HG03280 (cell line): ENCODE results near the gene MYCN.

Experiments used
- ATAC-seq: cut with Tn5 transposase; IDR thresholded peaks from one replicate; pipeline ENCODE4 v1.9.1; 2021; ENCODE audit warnings: mild to moderate bottlenecking, moderate library complexity; ENCODE audit not compliant: unreplicated experiment

The MYCN gene

DNA sequence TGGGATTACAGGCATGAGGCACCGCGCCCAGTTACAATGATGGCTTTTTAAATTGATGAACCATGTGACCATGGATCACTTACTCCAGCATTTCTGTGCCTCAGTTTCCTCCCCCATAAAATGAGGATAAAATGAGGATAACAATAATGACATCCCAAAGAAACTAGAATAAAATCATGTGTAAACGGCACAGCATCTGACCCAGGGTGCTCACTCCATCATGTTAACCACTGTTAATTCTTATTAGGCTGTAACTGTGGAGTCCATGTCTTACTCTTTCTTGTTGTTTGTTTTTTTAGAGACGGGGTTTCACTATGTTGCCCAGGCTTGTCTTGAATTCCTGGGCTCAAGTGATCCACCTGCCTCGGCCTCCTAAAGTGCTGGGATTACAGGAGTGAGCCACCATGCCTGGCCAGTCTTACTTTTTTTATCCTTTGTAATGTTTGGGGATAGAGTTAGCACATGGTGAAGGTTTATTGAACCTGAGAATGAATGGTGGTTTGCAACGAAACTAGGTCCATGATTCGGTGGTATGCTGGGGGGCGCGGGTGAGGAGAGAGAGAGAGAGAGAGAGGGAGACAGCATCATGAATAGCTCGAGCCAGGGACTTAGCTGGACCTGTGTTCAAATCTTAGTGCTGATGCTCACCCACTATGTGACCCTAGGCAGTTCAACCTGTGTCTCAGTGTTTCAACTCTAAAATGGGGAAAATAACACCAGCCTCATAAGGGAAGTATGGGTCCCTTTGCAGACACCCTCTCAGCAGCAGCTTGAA, 52.3 kb downstream of the MYCN start:
- ATAC-seq, result no peak

DNA sequence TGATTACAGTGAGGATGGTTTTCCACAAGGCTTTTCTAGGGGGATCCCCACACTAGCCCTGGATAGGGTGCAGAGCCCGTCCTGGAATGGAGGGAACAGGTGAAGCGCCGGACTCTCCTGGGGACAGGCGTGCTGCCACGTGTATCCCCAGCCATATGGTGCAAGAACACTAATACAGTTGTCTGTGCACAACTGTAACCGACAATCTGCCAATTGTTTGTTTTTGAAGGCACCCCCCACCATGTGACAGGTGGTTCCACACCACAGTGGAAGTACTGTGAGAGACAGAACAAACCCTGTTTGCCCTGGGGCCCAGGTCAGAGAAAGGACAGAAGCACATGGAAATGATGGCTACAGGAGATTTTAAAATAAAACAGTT, 52.9 kb downstream of the MYCN start:
- no peak for ATAC-seq

DNA sequence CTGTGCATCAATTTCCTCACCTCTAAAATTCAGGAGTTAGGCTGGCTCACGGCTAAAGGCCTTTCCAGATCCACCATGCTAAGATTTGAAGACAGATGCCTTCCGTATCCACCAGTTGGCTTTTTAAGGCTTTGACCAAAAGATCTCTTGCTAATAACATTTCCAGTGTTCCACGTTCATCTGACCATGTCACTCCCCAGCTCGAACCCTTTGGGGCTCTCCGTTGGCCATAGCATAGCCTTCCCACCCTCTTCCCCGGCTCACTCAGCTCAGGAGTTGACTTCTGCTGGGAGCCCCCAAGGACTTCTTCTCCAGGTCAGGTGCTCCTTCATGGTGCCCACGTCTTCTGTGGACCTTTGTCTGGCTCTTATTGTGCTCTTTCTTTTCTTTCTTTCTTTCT, 53.3 kb downstream of the MYCN start:
- ATAC-seq, result no peak

DNA sequence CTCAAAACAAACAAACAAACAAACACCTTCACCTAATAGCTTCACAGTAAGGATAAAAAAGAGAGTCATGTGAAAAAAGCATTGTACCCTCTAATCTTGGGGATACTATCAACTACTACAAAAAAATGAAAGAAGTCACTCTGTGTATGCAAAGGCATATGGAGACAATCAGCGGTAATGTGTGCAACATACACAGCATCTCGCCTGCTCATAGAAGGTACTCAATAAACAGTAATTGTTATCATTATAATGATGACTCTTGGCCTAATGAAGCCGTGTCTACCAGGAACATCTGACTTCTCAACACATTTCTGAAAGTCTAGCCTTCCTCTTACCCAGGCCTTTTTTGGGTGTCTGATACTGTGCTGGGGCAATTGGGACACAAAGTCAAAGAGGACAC, 55.3 kb downstream of the MYCN start:
- ATAC-seq, result no peak
